Islet precursor cell (in vitro differentiated cells): ENCODE results near the gene PRRT2.

Source experiments
- DNase-seq: peaks from one replicate; pipeline ENCODE4 v3.0.0-alpha.2; 2018

The PRRT2 gene

GRCh38 chr16:29835926-29836325 is 23.9 kb downstream of the PRRT2 start:
- no peak for DNase-seq

- no peak for DNase-seq
Observed at GRCh38 chr16:29836623-29837022, 24.6 kb downstream of the PRRT2 start.

GRCh38 chr16:29837841-29838240 is 25.8 kb downstream of the PRRT2 start:
- no peak for DNase-seq

- no peak for DNase-seq
Observed at GRCh38 chr16:29839822-29840221, 27.8 kb downstream of the PRRT2 start.

GRCh38 chr16:29840240-29840639 is 28.2 kb downstream of the PRRT2 start:
- no peak for DNase-seq

- DNase-seq: no peak
Observed at GRCh38 chr16:29841631-29842030, 29.6 kb downstream of the PRRT2 start.

GRCh38 chr16:29842732-29843346 is 30.8 kb downstream of the PRRT2 start:
- DNase-seq: no peak

GRCh38 chr16:29843931-29844330 is 31.9 kb downstream of the PRRT2 start:
- DNase-seq: no peak

GRCh38 chr16:29844575-29845331 is 32.8 kb downstream of the PRRT2 start:
- no peak for DNase-seq

- no peak for DNase-seq
Observed at GRCh38 chr16:29845656-29846055, 33.7 kb downstream of the PRRT2 start.

GRCh38 chr16:29848420-29849297 is 36.7 kb downstream of the PRRT2 start:
- DNase-seq: peak; percentile 80

GRCh38 chr16:29849505-29849904 is 37.5 kb downstream of the PRRT2 start:
- DNase-seq: peak; percentile 88

GRCh38 chr16:29850998-29851397 is 39.0 kb downstream of the PRRT2 start:
- DNase-seq: no peak

- DNase-seq: no peak
Observed at GRCh38 chr16:29852654-29853053, 40.7 kb downstream of the PRRT2 start.

- DNase-seq: no peak
Observed at GRCh38 chr16:29854520-29855100, 42.6 kb downstream of the PRRT2 start.

GRCh38 chr16:29857133-29857760 is 45.3 kb downstream of the PRRT2 start:
- no peak for DNase-seq

- no peak for DNase-seq
Observed at GRCh38 chr16:29858149-29858849, 46.3 kb downstream of the PRRT2 start.

- no peak for DNase-seq
Observed at GRCh38 chr16:29858974-29859373, 47.0 kb downstream of the PRRT2 start.

- DNase-seq: no peak
Observed at GRCh38 chr16:29860218-29860617, 48.2 kb downstream of the PRRT2 start.

GRCh38 chr16:29862383-29862883 is 50.4 kb downstream of the PRRT2 start:
- peak; percentile 67 for DNase-seq

- peak; percentile 96 for DNase-seq
Observed at GRCh38 chr16:29862884-29863668, 51.1 kb downstream of the PRRT2 start, which contains the start of gene CDIPT. TSS of gene CDIPT (minus strand) at chr16:29863226. CDS start at chr16:29862857, 369 bp downstream.
